Measurements from ENCODE around the gene AHDC1.

DNA sequence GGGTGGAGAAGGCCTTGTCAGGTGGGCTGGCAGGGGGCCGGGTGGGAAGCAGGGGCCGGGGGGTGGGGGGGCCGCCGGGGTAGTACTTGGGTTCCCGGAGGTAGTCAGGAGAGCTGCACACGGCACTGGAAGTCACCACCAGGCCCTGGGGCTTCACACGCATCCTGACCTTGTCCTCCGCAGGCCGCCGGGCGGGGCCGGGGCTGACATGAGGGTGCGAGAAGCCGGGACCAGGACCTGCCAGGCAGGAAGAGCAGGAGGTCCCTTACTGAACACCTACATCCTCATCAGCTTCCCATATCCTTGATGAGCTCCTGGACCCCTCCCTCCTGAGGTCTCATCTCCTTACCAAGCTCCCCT is 52.0 kb downstream of the AHDC1 start:
- TF ChIP-seq, protein P1, sequence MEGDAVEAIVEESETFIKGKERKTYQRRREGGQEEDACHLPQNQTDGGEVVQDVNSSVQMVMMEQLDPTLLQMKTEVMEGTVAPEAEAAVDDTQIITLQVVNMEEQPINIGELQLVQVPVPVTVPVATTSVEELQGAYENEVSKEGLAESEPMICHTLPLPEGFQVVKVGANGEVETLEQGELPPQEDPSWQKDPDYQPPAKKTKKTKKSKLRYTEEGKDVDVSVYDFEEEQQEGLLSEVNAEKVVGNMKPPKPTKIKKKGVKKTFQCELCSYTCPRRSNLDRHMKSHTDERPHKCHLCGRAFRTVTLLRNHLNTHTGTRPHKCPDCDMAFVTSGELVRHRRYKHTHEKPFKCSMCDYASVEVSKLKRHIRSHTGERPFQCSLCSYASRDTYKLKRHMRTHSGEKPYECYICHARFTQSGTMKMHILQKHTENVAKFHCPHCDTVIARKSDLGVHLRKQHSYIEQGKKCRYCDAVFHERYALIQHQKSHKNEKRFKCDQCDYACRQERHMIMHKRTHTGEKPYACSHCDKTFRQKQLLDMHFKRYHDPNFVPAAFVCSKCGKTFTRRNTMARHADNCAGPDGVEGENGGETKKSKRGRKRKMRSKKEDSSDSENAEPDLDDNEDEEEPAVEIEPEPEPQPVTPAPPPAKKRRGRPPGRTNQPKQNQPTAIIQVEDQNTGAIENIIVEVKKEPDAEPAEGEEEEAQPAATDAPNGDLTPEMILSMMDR (IDR thresholded peaks at IDR 0.05) = no peak
- TF ChIP-seq EP300 (IDR thresholded peaks at IDR 0.05) (no peak), POLR2A (IDR thresholded peaks at IDR 0.05) (no peak)

Data from ovary (tissue), 3 donors.